Panc1 (cell line): ENCODE results near the gene FSTL4. TPM values are rescaled to one million over a fixed set of nuclear protein-coding genes. Genes with fewer than 3 reads are reported as not detected.

Source experiments
- ATAC-seq: fragments of 200-7000 bp; cut with Tn5 transposase; 2 replicates; pipeline ENCODE4 v1.9.1; 2020; ENCODE audit warnings: mild to moderate bottlenecking, moderate library complexity
- BruUV-seq: library from RNA; stranded (reverse); fragments of 400-500 nt; replicated peaks from 2 replicates; lab custom pipeline; 2021; lab: Mats Ljungman, UMichigan
- CTCF ChIA-PET: fragments of 300-600 bp; sonication (Branson Sonifier 250); formaldehyde crosslinking; loops from one replicate; lab custom pipeline; 2022; ENCODE audit warnings: antibody characterized with exemption; lab: Charles Lee
- POLR2A ChIA-PET: fragments of 300-600 bp; sonication (Branson Sonifier 250); formaldehyde crosslinking; loops from one replicate; lab custom pipeline; 2022; ENCODE audit warnings: antibody characterized with exemption; lab: Charles Lee
- DNase-seq: peaks from one replicate; pipeline ENCODE4 v3.0.0-alpha.2; 2010; ENCODE audit warnings: low read depth, low spot score
- H3K27ac ChIP-seq: 2 replicates; pipeline ENCODE4 v1.5.1; 2011; ENCODE audit warnings: mild to moderate bottlenecking, low read length, inconsistent platforms
- H3K27me3 ChIP-seq: fragments of 200-500 bp; sonication (Bioruptor generic); 2 replicates; pipeline ENCODE4 v1.6.0; 2014; ENCODE audit warnings: low read length, inconsistent platforms; ENCODE audit not compliant: control insufficient read depth, insufficient read depth
- H3K36me3 ChIP-seq: fragments of 200-500 bp; sonication (Bioruptor generic); 2 replicates; pipeline ENCODE4 v1.5.1; 2014; ENCODE audit warnings: inconsistent platforms, mild to moderate bottlenecking, low read length, moderate library complexity; ENCODE audit not compliant: control insufficient read depth, insufficient read depth
- H3K4me1 ChIP-seq: 2 replicates; pipeline ENCODE4 v1.5.1; 2011; ENCODE audit warnings: inconsistent platforms, mild to moderate bottlenecking, low read length, moderate library complexity; ENCODE audit not compliant: control insufficient read depth, insufficient read depth
- H3K4me3 ChIP-seq, 2 experiments: 2 replicates each; pipeline ENCODE4 v1.5.1; 2011 to 2012; ENCODE audit warnings: low read depth in 2 of 2, low read length in 2 of 2, mild to moderate bottlenecking in 2 of 2, inconsistent platforms in 1 of 2, moderate library complexity in 1 of 2
- H3K9me3 ChIP-seq: fragments of 200-500 bp; sonication (Bioruptor generic); 2 replicates; pipeline ENCODE4 v1.5.1; 2014; ENCODE audit warnings: low read depth, mild to moderate bottlenecking, inconsistent platforms, low read length, moderate library complexity; ENCODE audit not compliant: control insufficient read depth, insufficient read depth
- CTCF ChIP-seq: fragments of 450-650 bp; IDR thresholded peaks from 2 replicates; pipeline ENCODE4 v1.5.1; 2017; ENCODE audit warnings: mild to moderate bottlenecking
- POLR2AphosphoS5 ChIP-seq: IDR thresholded peaks from 2 replicates; pipeline ENCODE4 v1.6.1; 2012; ENCODE audit warnings: mild to moderate bottlenecking, low read depth, low read length, moderate library complexity
- REST ChIP-seq, 2 experiments: IDR thresholded peaks; 2 replicates each; pipeline ENCODE4 v1.6.1; 2011 to 2012; ENCODE audit warnings: low read depth in 2 of 2, control low read depth in 1 of 2, low read length in 1 of 2, mild to moderate bottlenecking in 1 of 2, moderate library complexity in 1 of 2; ENCODE audit not compliant: insufficient read depth in 1 of 2
- SIN3A ChIP-seq: IDR thresholded peaks from 2 replicates; pipeline ENCODE4 v1.6.1; 2012; ENCODE audit warnings: low read depth, mild to moderate bottlenecking, low read length, moderate library complexity, borderline replicate concordance; ENCODE audit not compliant: insufficient read depth
- TCF7L2 ChIP-seq: IDR thresholded peaks from 2 replicates; pipeline ENCODE4 v1.6.1; 2011; ENCODE audit warnings: mild to moderate bottlenecking, low read depth, low read length, inconsistent platforms
- in situ Hi-C: cut with HindIII; loops from 2 replicates; pipeline ENCODE4 v1.10.0; 2016; ENCODE audit warnings: low sequenced_read_pairs, low pct_unique_long_range_greater_than_20kb
- intact Hi-C: fragments of 100-400 bp; cut with micrococcal nuclease; formaldehyde crosslinking; loops from one replicate; pipeline ENCODE4 v1.10.0; 2022; ENCODE audit not compliant: unreplicated experiment
- total RNA-seq: library from RNA; stranded (reverse); gene quantifications from one replicate; pipeline ENCODE4 v1.2.1, GENCODE V29; 2021; ENCODE audit not compliant: unreplicated experiment

The FSTL4 gene
- total RNA-seq, 1 experiment from 2014 or later, result 0.18 TPM

DNA sequence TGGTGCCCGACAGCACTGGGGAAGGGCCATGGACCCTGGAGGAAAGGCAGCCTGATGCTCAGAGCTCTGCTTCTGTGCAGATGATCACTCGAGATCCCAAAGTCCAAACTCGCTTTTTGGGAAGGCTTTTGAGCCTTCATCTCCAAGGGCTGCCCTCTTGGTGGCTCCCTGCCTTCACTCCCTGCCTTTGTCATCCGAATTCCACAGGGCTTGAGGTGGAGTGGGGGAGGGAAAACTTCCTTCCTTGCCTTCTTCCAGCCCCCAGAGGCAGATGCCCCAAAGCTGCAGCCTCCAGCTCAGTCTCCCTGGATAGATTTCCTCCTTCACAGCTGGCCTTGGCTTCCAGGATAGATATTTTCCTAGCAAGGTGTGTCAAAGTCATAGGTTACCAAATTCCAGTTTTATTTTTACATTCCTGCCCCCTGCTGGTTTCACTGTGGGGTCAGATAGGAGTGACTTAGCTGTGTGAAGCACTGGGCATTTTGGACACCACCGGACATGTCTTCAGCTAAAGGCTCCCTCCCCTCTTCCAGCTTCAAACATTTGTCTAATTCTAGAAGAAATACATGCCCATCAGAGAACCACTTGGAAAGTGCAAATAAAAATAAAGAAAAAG is 292.3 kb downstream of the FSTL4 start:
- H3K36me3 ChIP-seq, result no peaks in the 10 kb centered on the region
- H3K27ac ChIP-seq, result no peak overlapping the region
- H3K4me1 ChIP-seq, result no peaks in the 10 kb centered on the region
- DNase-seq (no peak), ATAC-seq (no peak)
- TF ChIP-seq SIN3A (no peak), CTCF (no peak), REST (IDR thresholded peaks at IDR 0.05; ENCODE audit: insufficient read depth in 1 of 2, low read depth in 2 of 2, low read length in 1 of 2) (no peak), POLR2AphosphoS5 (no peak), TCF7L2 (no peak)
- ChIA-PET POLR2A (no interaction called here), CTCF (interaction anchor here (0.6 to 0.7 kb wide), 2 partner anchors 33 to 74 kb away, joined by 5 to 10 read pairs; no protein-coding TSS in a partner anchor)
- H3K9me3 ChIP-seq, result no peaks in the 10 kb centered on the region
- intact Hi-C loops (no loop called here), in situ Hi-C loops (no loop called here)
- no TSS peak for BruUV-seq
- H3K4me3 ChIP-seq, result no peak overlapping the region
- no peaks in the 10 kb centered on the region for H3K27me3 ChIP-seq

- ChIA-PET POLR2A (no interaction called here), CTCF (no interaction called here)
- TF ChIP-seq POLR2AphosphoS5, result no peak
- no peak for TF ChIP-seq CTCF
- no peak for TF ChIP-seq SIN3A
- TF ChIP-seq TCF7L2, result no peak
- TF ChIP-seq REST (IDR thresholded peaks at IDR 0.05; ENCODE audit: insufficient read depth in 1 of 2, low read depth in 2 of 2, low read length in 1 of 2), result no peak
- DNase-seq, result no peak
- Histone ChIP-seq H3K36me3 (no peaks in the 10 kb centered on the region), H3K27me3 (no peaks in the 10 kb centered on the region), H3K9me3 (no peaks in the 10 kb centered on the region), H3K4me1 (no peaks in the 10 kb centered on the region), H3K4me3 (no peak overlapping the region), H3K27ac (no peak overlapping the region)
- ATAC-seq, result 0 out of 2 replicates have a peak, but pooled peaks have one; percentile 6
- in situ Hi-C loops (no loop called here), intact Hi-C loops (no loop called here)
- no TSS peak for BruUV-seq
Observed at GRCh38 chr5:133319244-133319643, 293.1 kb downstream of the FSTL4 start.
